GM06990 (cell line): ENCODE measurements around the gene RAB7B.
A peak's percentile ranks its signal among the peaks of the same experiment; 100 is the strongest.

Experiments used
- DNase-seq: peaks from one replicate; pipeline ENCODE4 v3.0.0-alpha.2; 2011; ENCODE audit not compliant: insufficient read length; ENCODE audit errors: extremely low read depth
- H3K27me3 ChIP-seq: replicated peaks from 2 replicates; pipeline ENCODE4 v1.6.0; 2011; ENCODE audit warnings: low read length; ENCODE audit not compliant: control insufficient read depth, insufficient read depth
- H3K36me3 ChIP-seq: 2 replicates; pipeline ENCODE4 v1.5.1; 2011; ENCODE audit warnings: low read length; ENCODE audit not compliant: control insufficient read depth, insufficient read depth
- H3K4me3 ChIP-seq: replicated peaks from 2 replicates; pipeline ENCODE4 v1.5.1; 2011; ENCODE audit warnings: low read depth, mild to moderate bottlenecking, control low read depth, low read length
- TF ChIP-seq, protein P1 (sequence below): IDR thresholded peaks from 2 replicates; pipeline ENCODE4 v1.5.1; 2011; ENCODE audit warnings: low read length, control low read depth, mild to moderate bottlenecking, inconsistent platforms; ENCODE audit not compliant: insufficient read depth, poor library complexity, severe bottlenecking

Gene RAB7B

DNA sequence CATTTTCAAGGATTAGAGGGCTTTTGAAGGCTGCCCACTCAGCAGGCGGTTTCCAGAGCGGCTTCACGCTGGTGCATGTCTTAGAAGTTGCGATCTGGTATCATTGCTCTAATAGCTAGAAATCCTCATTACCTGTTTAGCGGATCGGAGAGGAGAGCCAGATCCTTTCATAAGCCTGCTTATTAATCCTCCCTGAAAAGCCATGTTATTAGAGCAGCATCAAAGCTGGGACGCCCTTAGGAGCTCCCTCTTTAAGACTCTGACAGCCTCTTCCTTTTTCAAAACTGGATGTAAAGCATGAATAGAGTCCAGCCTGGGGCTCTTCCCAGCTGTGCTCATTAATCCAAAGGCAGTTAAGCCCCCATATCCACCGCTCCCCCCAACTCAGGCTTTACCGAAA is 34.4 kb upstream of the RAB7B start:
- Histone ChIP-seq H3K4me3 (no peak overlapping the region), H3K27me3 (no peaks in the 10 kb centered on the region), H3K36me3 (no peaks in the 10 kb centered on the region)
- DNase-seq, result no peak
- TF ChIP-seq, protein P1, sequence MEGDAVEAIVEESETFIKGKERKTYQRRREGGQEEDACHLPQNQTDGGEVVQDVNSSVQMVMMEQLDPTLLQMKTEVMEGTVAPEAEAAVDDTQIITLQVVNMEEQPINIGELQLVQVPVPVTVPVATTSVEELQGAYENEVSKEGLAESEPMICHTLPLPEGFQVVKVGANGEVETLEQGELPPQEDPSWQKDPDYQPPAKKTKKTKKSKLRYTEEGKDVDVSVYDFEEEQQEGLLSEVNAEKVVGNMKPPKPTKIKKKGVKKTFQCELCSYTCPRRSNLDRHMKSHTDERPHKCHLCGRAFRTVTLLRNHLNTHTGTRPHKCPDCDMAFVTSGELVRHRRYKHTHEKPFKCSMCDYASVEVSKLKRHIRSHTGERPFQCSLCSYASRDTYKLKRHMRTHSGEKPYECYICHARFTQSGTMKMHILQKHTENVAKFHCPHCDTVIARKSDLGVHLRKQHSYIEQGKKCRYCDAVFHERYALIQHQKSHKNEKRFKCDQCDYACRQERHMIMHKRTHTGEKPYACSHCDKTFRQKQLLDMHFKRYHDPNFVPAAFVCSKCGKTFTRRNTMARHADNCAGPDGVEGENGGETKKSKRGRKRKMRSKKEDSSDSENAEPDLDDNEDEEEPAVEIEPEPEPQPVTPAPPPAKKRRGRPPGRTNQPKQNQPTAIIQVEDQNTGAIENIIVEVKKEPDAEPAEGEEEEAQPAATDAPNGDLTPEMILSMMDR, result no peak

DNA sequence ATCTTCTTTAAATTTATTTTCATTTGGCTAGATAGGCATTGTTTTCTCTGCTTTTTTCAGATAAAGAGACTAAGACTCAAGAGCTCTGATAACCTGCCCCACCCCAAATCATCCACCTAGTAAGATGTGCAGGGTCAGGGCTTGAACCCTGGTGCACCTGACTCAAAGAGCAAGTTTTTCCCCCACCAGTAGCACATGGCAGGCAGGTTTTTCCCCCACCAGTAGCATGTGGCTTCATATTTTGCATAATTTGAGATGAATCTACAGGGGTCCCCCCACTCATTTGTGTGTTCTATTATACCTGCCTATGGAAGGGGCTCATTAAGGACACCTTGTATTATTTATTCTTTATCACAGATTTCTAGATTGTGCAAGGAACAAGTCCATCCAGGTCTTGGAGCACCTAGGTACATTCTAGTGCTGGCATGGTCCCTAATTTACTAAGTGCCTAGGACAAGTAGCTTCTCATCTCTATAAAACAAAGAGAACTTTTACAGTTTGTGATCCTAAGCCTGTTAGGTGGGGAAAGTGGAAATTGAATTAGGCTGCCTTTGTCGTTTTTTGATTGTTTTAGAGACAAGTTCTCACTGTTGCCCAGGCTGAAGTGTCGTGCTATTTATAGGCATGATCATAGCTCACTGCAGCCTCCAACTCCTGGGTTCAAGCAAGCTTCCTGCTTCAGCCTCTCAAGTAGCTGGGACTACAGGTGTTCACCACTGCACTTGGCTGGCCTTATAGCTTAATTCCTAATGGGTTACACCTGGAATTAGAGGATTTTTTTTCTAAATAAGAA is 33.7 kb upstream of the RAB7B start:
- H3K4me3 ChIP-seq, result no peak overlapping the region
- no peaks in the 10 kb centered on the region for H3K27me3 ChIP-seq
- no peak for DNase-seq
- no peaks in the 10 kb centered on the region for H3K36me3 ChIP-seq
- TF ChIP-seq, protein P1, result no peak

DNA sequence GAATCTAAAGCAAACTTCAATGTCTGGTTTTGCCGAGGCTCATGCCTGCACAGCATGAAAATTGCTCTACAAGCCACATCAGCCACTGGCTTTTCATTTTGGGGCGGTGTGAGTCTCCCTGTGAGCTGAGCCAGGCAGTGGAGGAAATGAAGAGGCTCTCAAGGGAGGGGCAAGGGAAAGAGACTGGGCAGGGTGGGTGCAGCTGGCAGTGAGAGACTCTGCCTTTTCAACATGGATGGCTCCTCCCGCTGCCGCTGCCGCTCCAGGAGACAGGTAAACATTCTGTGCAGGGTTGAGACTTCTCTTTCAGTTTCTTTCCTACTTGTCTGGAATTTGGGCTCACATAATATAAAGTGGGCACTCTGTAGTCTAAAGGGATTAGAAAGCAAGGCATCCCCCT is 31.8 kb upstream of the RAB7B start:
- no peaks in the 10 kb centered on the region for H3K36me3 ChIP-seq
- no peak for DNase-seq
- H3K27me3 ChIP-seq, result no peaks in the 10 kb centered on the region
- TF ChIP-seq, protein P1, result no peak
- peak overlapping the region; percentile 52 for H3K4me3 ChIP-seq

DNA sequence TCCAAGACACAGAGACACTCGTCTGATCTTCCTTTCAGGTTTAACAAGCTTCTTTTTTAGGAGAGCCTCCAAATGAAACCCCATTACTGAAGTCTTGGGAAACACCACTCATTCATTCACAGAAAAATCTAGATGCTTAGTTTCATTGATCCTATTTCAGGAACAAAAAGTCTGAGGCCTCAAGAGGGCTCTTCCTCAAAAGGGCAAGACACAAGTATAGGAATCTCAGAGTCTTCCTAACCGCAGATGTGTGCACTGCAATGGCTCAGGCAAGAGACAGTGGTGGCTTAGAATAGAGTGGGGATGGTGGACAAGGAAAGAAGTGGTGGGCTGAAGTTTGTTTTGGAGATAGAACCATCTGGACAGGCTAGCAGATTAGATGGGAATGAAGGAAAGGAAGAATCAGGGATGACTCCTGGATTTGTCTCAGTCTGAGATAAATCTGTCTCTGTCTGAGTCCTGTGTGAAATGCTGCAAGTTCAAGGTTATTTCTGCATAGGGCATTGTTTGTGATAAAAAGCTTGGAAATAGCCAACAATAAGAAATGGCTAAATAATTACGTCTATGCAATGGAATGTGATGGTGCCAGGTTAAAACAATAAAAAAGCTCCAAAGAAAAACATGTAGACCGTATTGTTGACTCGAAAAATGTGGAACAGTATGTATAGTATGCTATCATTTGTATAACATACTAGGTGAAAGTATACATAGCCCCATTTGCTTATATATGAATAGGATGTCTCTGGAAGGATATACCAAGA is 29.4 kb upstream of the RAB7B start:
- TF ChIP-seq, protein P1, result no peak
- no peaks in the 10 kb centered on the region for H3K36me3 ChIP-seq
- DNase-seq, result no peak
- no peak overlapping the region for H3K4me3 ChIP-seq
- no peaks in the 10 kb centered on the region; the same call in 1 of the 2 replicates for H3K27me3 ChIP-seq

DNA sequence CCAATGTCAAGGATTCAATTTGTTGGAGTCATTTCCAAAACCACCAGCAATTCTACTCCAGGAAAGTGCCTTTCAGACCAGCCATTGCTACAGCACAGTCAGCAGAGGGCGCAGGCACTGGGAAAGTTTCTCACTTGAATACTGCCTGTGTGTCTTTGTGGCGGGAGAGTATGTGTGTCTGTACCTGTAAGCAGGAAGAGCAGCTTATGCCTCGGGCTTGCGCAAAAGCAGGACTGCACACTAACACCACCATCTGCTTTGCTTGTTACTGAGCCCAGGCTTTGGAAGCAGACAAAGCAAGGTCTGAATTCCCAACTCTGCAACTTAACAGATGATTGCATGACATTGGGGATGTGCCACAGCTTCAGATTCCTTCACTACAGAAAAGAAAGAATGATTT is 27.5 kb upstream of the RAB7B start:
- no peak overlapping the region for H3K4me3 ChIP-seq
- DNase-seq, result no peak

More for the DNA sequence above, 27.5 kb upstream of the RAB7B start:
- Histone ChIP-seq H3K27me3 (no peaks in the 10 kb centered on the region; the same call in 1 of the 2 replicates), H3K36me3 (no peaks in the 10 kb centered on the region)
- TF ChIP-seq, protein P1, result peak; percentile 87
